NCI-H187 treated with DMSO at 0.1 percent for 48 hours (cell line): Measurements from ENCODE around the gene KIF26B.

Source experiments
- DNase-seq: peaks from one replicate; lab custom pipeline; 2025; lab: John Stamatoyannopoulos, UW

The KIF26B gene

GRCh38 chr1:245571815-245572294 is 417.1 kb downstream of the KIF26B start:
- peak; percentile 9 for DNase-seq

- no peak for DNase-seq
These were observed 417.9 kb downstream of the KIF26B start for GRCh38 chr1:245572709-245573108.

- DNase-seq: no peak
These were observed 420.9 kb downstream of the KIF26B start for GRCh38 chr1:245575710-245576109.

GRCh38 chr1:245576323-245576722 is 421.5 kb downstream of the KIF26B start:
- DNase-seq: no peak

- no peak for DNase-seq
These were observed 422.7 kb downstream of the KIF26B start for GRCh38 chr1:245577191-245578157.

GRCh38 chr1:245578308-245578707 is 423.5 kb downstream of the KIF26B start:
- no peak for DNase-seq

GRCh38 chr1:245578771-245579170 is 424.0 kb downstream of the KIF26B start:
- DNase-seq: no peak

GRCh38 chr1:245579881-245580280 is 425.1 kb downstream of the KIF26B start:
- no peak for DNase-seq

- DNase-seq: no peak
These were observed 425.9 kb downstream of the KIF26B start for GRCh38 chr1:245580651-245581050.

GRCh38 chr1:245582026-245582425 is 427.2 kb downstream of the KIF26B start:
- no peak for DNase-seq

- no peak for DNase-seq
These were observed 428.3 kb downstream of the KIF26B start for GRCh38 chr1:245583081-245583480.

- DNase-seq: no peak
These were observed 429.0 kb downstream of the KIF26B start for GRCh38 chr1:245583575-245584330.

- no peak for DNase-seq
These were observed 430.6 kb downstream of the KIF26B start for GRCh38 chr1:245585252-245585959.

GRCh38 chr1:245587435-245588115 is 432.8 kb downstream of the KIF26B start:
- no peak for DNase-seq

- DNase-seq: no peak
These were observed 433.4 kb downstream of the KIF26B start for GRCh38 chr1:245588116-245588639.

- DNase-seq: no peak
These were observed 434.5 kb downstream of the KIF26B start for GRCh38 chr1:245589316-245589715.

- DNase-seq: no peak
These were observed 435.1 kb downstream of the KIF26B start for GRCh38 chr1:245589906-245590305.

GRCh38 chr1:245590726-245591125 is 435.9 kb downstream of the KIF26B start:
- DNase-seq: no peak

- DNase-seq: no peak
These were observed 436.8 kb downstream of the KIF26B start for GRCh38 chr1:245591346-245592188.

GRCh38 chr1:245592189-245592460 is 437.3 kb downstream of the KIF26B start:
- no peak for DNase-seq
